ENCODE measurements around the gene CD300A.

GRCh38 chr17:74451557-74451956 is 14.9 kb upstream of the CD300A start:
- TF ChIP-seq EP300 (IDR thresholded peaks at IDR 0.05; ENCODE audit: borderline replicate concordance), result no peak
- TF ChIP-seq RAD21 (IDR thresholded peaks at IDR 0.05; ENCODE audit: low read depth), result no peak
- no peak for TF ChIP-seq YY1 (IDR thresholded peaks at IDR 0.05; ENCODE audit: low read depth)
- no peak for TF ChIP-seq MAX (IDR thresholded peaks at IDR 0.05)
- TF ChIP-seq FOXM1 (IDR thresholded peaks at IDR 0.05; ENCODE audit: borderline replicate concordance, low read depth), result no peak
- no peak for TF ChIP-seq CEBPB (IDR thresholded peaks at IDR 0.05)
- no peak for TF ChIP-seq TEAD4 (IDR thresholded peaks at IDR 0.05)
- no peak for TF ChIP-seq TAF1 (IDR thresholded peaks at IDR 0.05; ENCODE audit: low read depth)
- no peak for TF ChIP-seq CREB1 (IDR thresholded peaks at IDR 0.05; ENCODE audit: low read depth)
- no peak for TF ChIP-seq REST (IDR thresholded peaks at IDR 0.05; ENCODE audit: low read depth)
- TF ChIP-seq NFIC (IDR thresholded peaks at IDR 0.05), result no peak
- no peak for TF ChIP-seq ZBTB7A (IDR thresholded peaks at IDR 0.05; ENCODE audit: low read depth)
- no peak for TF ChIP-seq TCF12 (IDR thresholded peaks at IDR 0.05; ENCODE audit: low read depth)
- no peak for TF ChIP-seq EGR1 (IDR thresholded peaks at IDR 0.05)
